HG03469 (cell line): ENCODE data around the gene PCBP3.
"Not testable (repeated sequence)": the region's sequence is repeated elsewhere in the genome, so short reads cannot be mapped to it uniquely, and the experiment has no call there.

Source experiments
- ATAC-seq: cut with Tn5 transposase; IDR thresholded peaks from one replicate; pipeline ENCODE4 v1.9.1; 2021; ENCODE audit warnings: mild to moderate bottlenecking, moderate library complexity, moderate number of reproducible peaks; ENCODE audit not compliant: unreplicated experiment

Gene PCBP3

GRCh38 chr21:45634511-45635183 is 8.9 kb upstream of the PCBP3 start:
- no peak for ATAC-seq

- no peak for ATAC-seq
Observed at GRCh38 chr21:45635271-45636151, 8.0 kb upstream of the PCBP3 start.

GRCh38 chr21:45636459-45636858 is 7.1 kb upstream of the PCBP3 start:
- no peak for ATAC-seq

- ATAC-seq, result no peak
Observed at GRCh38 chr21:45636951-45637646, 6.4 kb upstream of the PCBP3 start.

- no peak for ATAC-seq
Observed at GRCh38 chr21:45637883-45638282, 5.6 kb upstream of the PCBP3 start.

GRCh38 chr21:45638707-45639106 is 4.8 kb upstream of the PCBP3 start:
- no peak for ATAC-seq

GRCh38 chr21:45639206-45640000 is 4.1 kb upstream of the PCBP3 start:
- no peak for ATAC-seq

GRCh38 chr21:45640001-45640887 is 3.3 kb upstream of the PCBP3 start:
- ATAC-seq, result no peak

GRCh38 chr21:45640888-45641479 is 2.5 kb upstream of the PCBP3 start:
- no peak for ATAC-seq

GRCh38 chr21:45641480-45642035 is 2.0 kb upstream of the PCBP3 start:
- ATAC-seq, result no peak

- no peak for ATAC-seq
Observed at GRCh38 chr21:45642122-45642813, 1.3 kb upstream of the PCBP3 start.

GRCh38 chr21:45644041-45644906 is 749 bp downstream of the PCBP3 start:
- no peak for ATAC-seq

- ATAC-seq, result no peak
Observed at GRCh38 chr21:45651921-45652320, 8.4 kb downstream of the PCBP3 start.

GRCh38 chr21:45655124-45655523 is 11.6 kb downstream of the PCBP3 start:
- no peak for ATAC-seq

- ATAC-seq, result not testable (repeated sequence)
Observed at GRCh38 chr21:45656114-45656513, 12.6 kb downstream of the PCBP3 start.

GRCh38 chr21:45661913-45662622 is 18.5 kb downstream of the PCBP3 start:
- ATAC-seq, result not testable (repeated sequence)
